Measurements from ENCODE around the gene CCDC12.

The CCDC12 gene

GRCh38 chr3:46992231-46992630 is 15.7 kb upstream of the CCDC12 start:
- no peak for TF ChIP-seq EZH2phosphoT487 (conservative IDR thresholded peaks at IDR 0.05; ENCODE audit: low read length)
- TF ChIP-seq, protein P1, sequence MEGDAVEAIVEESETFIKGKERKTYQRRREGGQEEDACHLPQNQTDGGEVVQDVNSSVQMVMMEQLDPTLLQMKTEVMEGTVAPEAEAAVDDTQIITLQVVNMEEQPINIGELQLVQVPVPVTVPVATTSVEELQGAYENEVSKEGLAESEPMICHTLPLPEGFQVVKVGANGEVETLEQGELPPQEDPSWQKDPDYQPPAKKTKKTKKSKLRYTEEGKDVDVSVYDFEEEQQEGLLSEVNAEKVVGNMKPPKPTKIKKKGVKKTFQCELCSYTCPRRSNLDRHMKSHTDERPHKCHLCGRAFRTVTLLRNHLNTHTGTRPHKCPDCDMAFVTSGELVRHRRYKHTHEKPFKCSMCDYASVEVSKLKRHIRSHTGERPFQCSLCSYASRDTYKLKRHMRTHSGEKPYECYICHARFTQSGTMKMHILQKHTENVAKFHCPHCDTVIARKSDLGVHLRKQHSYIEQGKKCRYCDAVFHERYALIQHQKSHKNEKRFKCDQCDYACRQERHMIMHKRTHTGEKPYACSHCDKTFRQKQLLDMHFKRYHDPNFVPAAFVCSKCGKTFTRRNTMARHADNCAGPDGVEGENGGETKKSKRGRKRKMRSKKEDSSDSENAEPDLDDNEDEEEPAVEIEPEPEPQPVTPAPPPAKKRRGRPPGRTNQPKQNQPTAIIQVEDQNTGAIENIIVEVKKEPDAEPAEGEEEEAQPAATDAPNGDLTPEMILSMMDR (IDR thresholded peaks at IDR 0.05; ENCODE audit: insufficient read depth, low read length, poor library complexity, severe bottlenecking): no peak
- Histone ChIP-seq H3K4me3 (ENCODE audit: insufficient read depth, low read length, poor library complexity, severe bottlenecking) (no peak overlapping the region), H3K36me3 (ENCODE audit: low read length) (no peaks in the 10 kb centered on the region), H3K4me2 (ENCODE audit: low read depth, low read length, poor library complexity, severe bottlenecking) (no peak overlapping the region), H3K27ac (ENCODE audit: low read depth, low read length) (no peak overlapping the region), H3K9me2 (replicated peaks; ENCODE audit: insufficient read depth, low read length) (no peaks in the 10 kb centered on the region), H4K20me1 (ENCODE audit: low read depth, low read length) (no peaks in the 10 kb centered on the region), H3K9me3 (ENCODE audit: insufficient read depth, low read length) (no peaks in the 10 kb centered on the region), H3K9ac (ENCODE audit: low read length) (no peak overlapping the region), H2AFZ (ENCODE audit: low read depth, low read length, severe bottlenecking) (no peak overlapping the region), H3K79me2 (ENCODE audit: insufficient read depth, low read length) (no peaks in the 10 kb centered on the region), H3K27me3 (ENCODE audit: low read length) (no peaks in the 10 kb centered on the region), H3F3A (ENCODE audit: insufficient read depth) (no peaks in the 10 kb centered on the region)

- no peak overlapping the region for H3K4me2 ChIP-seq (ENCODE audit: low read depth, low read length, poor library complexity, severe bottlenecking)
- no peaks in the 10 kb centered on the region for H3K36me3 ChIP-seq (ENCODE audit: low read length)
Measured at GRCh38 chr3:46991406-46992165, 15.0 kb upstream of the CCDC12 start.

GRCh38 chr3:46990573-46991374 is 14.2 kb upstream of the CCDC12 start:
- Histone ChIP-seq H2AFZ (ENCODE audit: low read depth, low read length, severe bottlenecking) (no peak overlapping the region), H3K79me2 (ENCODE audit: insufficient read depth, low read length) (0 out of 2 replicates have a peak, but pooled peaks cover 6% of the 10 kb centered on the region), H3F3A (ENCODE audit: insufficient read depth) (no peaks in the 10 kb centered on the region), H4K20me1 (ENCODE audit: low read depth, low read length) (no peaks in the 10 kb centered on the region), H3K4me2 (ENCODE audit: low read depth, low read length, poor library complexity, severe bottlenecking) (no peak overlapping the region), H3K4me3 (ENCODE audit: insufficient read depth, low read length, poor library complexity, severe bottlenecking) (no peak overlapping the region), H3K9ac (ENCODE audit: low read length) (no peak overlapping the region), H3K9me3 (ENCODE audit: insufficient read depth, low read length) (no peaks in the 10 kb centered on the region), H3K27me3 (ENCODE audit: low read length) (no peaks in the 10 kb centered on the region), H3K27ac (ENCODE audit: low read depth, low read length) (no peak overlapping the region), H3K9me2 (replicated peaks; ENCODE audit: insufficient read depth, low read length) (no peaks in the 10 kb centered on the region), H3K36me3 (ENCODE audit: low read length) (no peaks in the 10 kb centered on the region)
- TF ChIP-seq, protein P1 (IDR thresholded peaks at IDR 0.05; ENCODE audit: insufficient read depth, low read length, poor library complexity, severe bottlenecking): no peak
- no peak for TF ChIP-seq EZH2phosphoT487 (conservative IDR thresholded peaks at IDR 0.05; ENCODE audit: low read length)

More at GRCh38 chr3:46991406-46992165, 15.0 kb upstream of the CCDC12 start:
- 0 out of 2 replicates have a peak, but pooled peaks cover under 1% of the 10 kb centered on the region for H3K79me2 ChIP-seq (ENCODE audit: insufficient read depth, low read length)
- H3K27ac ChIP-seq (ENCODE audit: low read depth, low read length): no peak overlapping the region
- H3K9me3 ChIP-seq (ENCODE audit: insufficient read depth, low read length): no peaks in the 10 kb centered on the region
- no peak overlapping the region for H2AFZ ChIP-seq (ENCODE audit: low read depth, low read length, severe bottlenecking)
- no peaks in the 10 kb centered on the region for H3K27me3 ChIP-seq (ENCODE audit: low read length)
- no peaks in the 10 kb centered on the region for H3F3A ChIP-seq (ENCODE audit: insufficient read depth)
- no peaks in the 10 kb centered on the region for H3K9me2 ChIP-seq (replicated peaks; ENCODE audit: insufficient read depth, low read length)
- H3K9ac ChIP-seq (ENCODE audit: low read length): no peak overlapping the region
- no peaks in the 10 kb centered on the region for H4K20me1 ChIP-seq (ENCODE audit: low read depth, low read length)
- TF ChIP-seq EZH2phosphoT487 (conservative IDR thresholded peaks at IDR 0.05; ENCODE audit: low read length): no peak
- TF ChIP-seq, protein P1 (IDR thresholded peaks at IDR 0.05; ENCODE audit: insufficient read depth, low read length, poor library complexity, severe bottlenecking): no peak
- no peak overlapping the region for H3K4me3 ChIP-seq (ENCODE audit: insufficient read depth, low read length, poor library complexity, severe bottlenecking)

Data from SU-DHL-6 (cell line).